Uterus (tissue), 2 donors: ENCODE results near the gene PIAS4.
"Not testable (repeated sequence)": the region's sequence is repeated elsewhere in the genome, so short reads cannot be mapped to it uniquely, and the experiment has no call there.

Source experiments
- POLR2A ChIP-seq, 2 donors: fragments of 450-650 bp; IDR thresholded peaks; one replicate each; pipeline ENCODE4 v1.6.1; 2016; ENCODE audit warnings: antibody characterized with exemption in 2 of 2, mild to moderate bottlenecking in 1 of 2, moderate library complexity in 1 of 2
- TF ChIP-seq, protein P1 (sequence below), 4 experiments: fragments of 200-600 bp in 2 of 4; fragments of 450-650 bp in 2 of 4; sonication (generic) in 2 of 4; IDR thresholded peaks; one replicate each; pipeline ENCODE4 v1.5.1; 2016 to 2019; ENCODE audit warnings: antibody characterized with exemption in 4 of 4, mild to moderate bottlenecking in 2 of 4, moderate library complexity in 1 of 4

GRCh38 chr19:3998667-3999412 is 8.7 kb upstream of the PIAS4 start:
- TF ChIP-seq, protein P1, sequence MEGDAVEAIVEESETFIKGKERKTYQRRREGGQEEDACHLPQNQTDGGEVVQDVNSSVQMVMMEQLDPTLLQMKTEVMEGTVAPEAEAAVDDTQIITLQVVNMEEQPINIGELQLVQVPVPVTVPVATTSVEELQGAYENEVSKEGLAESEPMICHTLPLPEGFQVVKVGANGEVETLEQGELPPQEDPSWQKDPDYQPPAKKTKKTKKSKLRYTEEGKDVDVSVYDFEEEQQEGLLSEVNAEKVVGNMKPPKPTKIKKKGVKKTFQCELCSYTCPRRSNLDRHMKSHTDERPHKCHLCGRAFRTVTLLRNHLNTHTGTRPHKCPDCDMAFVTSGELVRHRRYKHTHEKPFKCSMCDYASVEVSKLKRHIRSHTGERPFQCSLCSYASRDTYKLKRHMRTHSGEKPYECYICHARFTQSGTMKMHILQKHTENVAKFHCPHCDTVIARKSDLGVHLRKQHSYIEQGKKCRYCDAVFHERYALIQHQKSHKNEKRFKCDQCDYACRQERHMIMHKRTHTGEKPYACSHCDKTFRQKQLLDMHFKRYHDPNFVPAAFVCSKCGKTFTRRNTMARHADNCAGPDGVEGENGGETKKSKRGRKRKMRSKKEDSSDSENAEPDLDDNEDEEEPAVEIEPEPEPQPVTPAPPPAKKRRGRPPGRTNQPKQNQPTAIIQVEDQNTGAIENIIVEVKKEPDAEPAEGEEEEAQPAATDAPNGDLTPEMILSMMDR (IDR thresholded peaks at IDR 0.05): not testable (repeated sequence)
- TF ChIP-seq POLR2A (IDR thresholded peaks at IDR 0.05): not testable (repeated sequence)
